VCaP (cell line): ENCODE data around the gene KCNQ2.
A peak's percentile ranks its signal among the peaks of the same experiment; 100 is the strongest.

ENCODE experiments used
- H3K27ac ChIP-seq: fragments of 450-650 bp; 2 replicates; pipeline ENCODE4 v1.5.1; 2017
- CTCF ChIP-seq: fragments of 450-650 bp; conservative IDR thresholded peaks from 2 replicates; pipeline ENCODE4 v1.5.1; 2017; ENCODE audit warnings: mild to moderate bottlenecking, moderate library complexity

KCNQ2 gene

GRCh38 chr20:63500151-63500901 lies 27.9 kb upstream of the KCNQ2 start:
- no peak overlapping the region for H3K27ac ChIP-seq
- TF ChIP-seq CTCF = no peak

GRCh38 chr20:63499338-63499969 lies 27.0 kb upstream of the KCNQ2 start:
- H3K27ac ChIP-seq = peak overlapping the region; percentile 93
- TF ChIP-seq CTCF = peak; percentile 7; the same call in 1 of the 2 replicates

GRCh38 chr20:63498960-63499337 lies 26.5 kb upstream of the KCNQ2 start, which contains the start of gene EEF1A2:
TSS of gene EEF1A2 (minus strand) at chr20:63499083. CDS start at chr20:63497763, 1,320 bp downstream.
- peak within 1 kb of the TSS; percentile 93 for H3K27ac ChIP-seq
- TF ChIP-seq CTCF = peak; percentile 64

GRCh38 chr20:63497946-63498935 lies 25.8 kb upstream of the KCNQ2 start:
- TF ChIP-seq CTCF = no peak
- peak overlapping the region; percentile 93 for H3K27ac ChIP-seq

- TF ChIP-seq CTCF = no peak
- peak overlapping the region; percentile 93 for H3K27ac ChIP-seq
Measured at GRCh38 chr20:63497138-63497945, 24.9 kb upstream of the KCNQ2 start.

- TF ChIP-seq CTCF = no peak
- H3K27ac ChIP-seq = peak overlapping the region; percentile 93
Measured at GRCh38 chr20:63496596-63497120, 24.2 kb upstream of the KCNQ2 start.
